Mucosa of gallbladder (tissue), 1 donor: ENCODE data around the gene STUM. TPM values are rescaled to one million over a fixed set of nuclear protein-coding genes. Genes with fewer than 3 reads are reported as not detected.

ENCODE experiments used
- DNase-seq: peaks from one replicate; pipeline ENCODE4 v3.0.0-alpha.2; 2020; ENCODE audit warnings: low spot score
- total RNA-seq: library from RNA; stranded (reverse); gene quantifications from one replicate; pipeline ENCODE4 v1.2.1, GENCODE V29; 2021
- donor health status: DM: no; HTN: no; CAD: no.

The STUM gene
- total RNA-seq, 1 donor from 2014 or later = 0.86 TPM

- no peak for DNase-seq
Observed at GRCh38 chr1:226652613-226653012, 104.0 kb downstream of the STUM start.

GRCh38 chr1:226653311-226653921 is 104.9 kb downstream of the STUM start:
- no peak for DNase-seq

- DNase-seq = no peak
Observed at GRCh38 chr1:226654046-226654667, 105.6 kb downstream of the STUM start.

- DNase-seq = no peak
Observed at GRCh38 chr1:226654668-226655055, 106.1 kb downstream of the STUM start.

GRCh38 chr1:226655251-226656163 is 106.9 kb downstream of the STUM start:
- no peak for DNase-seq

GRCh38 chr1:226656201-226656600 is 107.6 kb downstream of the STUM start:
- no peak for DNase-seq

GRCh38 chr1:226656601-226657277 is 108.2 kb downstream of the STUM start:
- DNase-seq = no peak

- DNase-seq = no peak
Observed at GRCh38 chr1:226657895-226658545, 109.5 kb downstream of the STUM start.

GRCh38 chr1:226658546-226659125 is 110.1 kb downstream of the STUM start:
- no peak for DNase-seq

Other genes with a start within 250 kb of the STUM start
- gene LIN9, start 239.6 kb upstream of the STUM start, total RNA-seq = 1.8 TPM
- gene PARP1, start 140.7 kb upstream of the STUM start, total RNA-seq = 68.0 TPM
- 30.6 TPM for gene ITPKB, start 190.5 kb downstream of the STUM start, total RNA-seq